WTC11 (cell line): ENCODE data around the gene CDYL. TPM values are rescaled to one million over a fixed set of nuclear protein-coding genes. Genes with fewer than 3 reads are reported as not detected.

Experiments used
- ATAC-seq: fragments of 200-7000 bp; cut with Tn5 transposase; 2 replicates; pipeline ENCODE4 v1.10.0; 2021; ENCODE audit warnings: mild to moderate bottlenecking, moderate library complexity
- CTCF ChIA-PET: fragments of 300-600 bp; sonication (Branson Sonifier 250); formaldehyde crosslinking; loops from one replicate; lab custom pipeline; 2021; ENCODE audit warnings: antibody characterized with exemption; lab: Charles Lee
- POLR2A ChIA-PET: fragments of 350-600 bp; sonication (Branson Sonifier 250); formaldehyde crosslinking; loops from one replicate; lab custom pipeline; 2021; ENCODE audit warnings: antibody characterized with exemption; lab: Charles Lee
- DNase-seq: peaks from one replicate; pipeline ENCODE4 v3.0.0; 2021; ENCODE audit warnings: low spot score
- H3K27ac Mint-ChIP-seq: 2 replicates; pipeline ENCODE4 v1.8.0; 2021; ENCODE audit warnings: mixed read lengths
- H3K27me3 Mint-ChIP-seq: 2 replicates; pipeline ENCODE4 v1.8.0; 2021; ENCODE audit warnings: low read depth, mild to moderate bottlenecking, moderate library complexity, mixed read lengths
- H3K36me3 Mint-ChIP-seq: 2 replicates; pipeline ENCODE4 v1.8.0; 2021; ENCODE audit warnings: mixed read lengths
- H3K4me1 Mint-ChIP-seq: 2 replicates; pipeline ENCODE4 v1.8.0; 2022; ENCODE audit warnings: mixed read lengths
- H3K4me3 Mint-ChIP-seq: 2 replicates; pipeline ENCODE4 v1.8.0; 2021; ENCODE audit warnings: mild to moderate bottlenecking, moderate library complexity, mixed read lengths
- H3K9me3 Mint-ChIP-seq: 2 replicates; pipeline ENCODE4 v1.8.0; 2021; ENCODE audit warnings: mixed read lengths
- ATF6 ChIP-seq: sonication (generic); formaldehyde crosslinking; IDR thresholded peaks from 2 replicates; pipeline ENCODE4 v1.8.1; 2023; ENCODE audit warnings: mild to moderate bottlenecking, missing genetic modification reagents
- ERG ChIP-seq: fragments of 250-450 bp; sonication (Bioruptor Pico); IDR thresholded peaks from 2 replicates; pipeline ENCODE4 v1.8.0; 2021; ENCODE audit warnings: mild to moderate bottlenecking
- ETV6 ChIP-seq: sonication (generic); formaldehyde crosslinking; IDR thresholded peaks from 2 replicates; pipeline ENCODE4 v1.8.1; 2022; ENCODE audit warnings: mild to moderate bottlenecking, missing genetic modification reagents
- FOXK1 ChIP-seq: sonication (generic); formaldehyde crosslinking; IDR thresholded peaks from 2 replicates; pipeline ENCODE4 v1.8.0; 2022; ENCODE audit warnings: mild to moderate bottlenecking, moderate library complexity, missing genetic modification reagents
- KAT7 ChIP-seq: sonication (generic); formaldehyde crosslinking; IDR thresholded peaks from 2 replicates; pipeline ENCODE4 v1.8.1; 2023; ENCODE audit warnings: missing genetic modification reagents, mild to moderate bottlenecking, borderline replicate concordance
- MXD4 ChIP-seq: fragments of 250-450 bp; sonication (Bioruptor Pico); IDR thresholded peaks from 2 replicates; pipeline ENCODE4 v1.8.0; 2021; ENCODE audit warnings: mild to moderate bottlenecking, moderate library complexity, borderline replicate concordance
- NFYB ChIP-seq: sonication (generic); formaldehyde crosslinking; conservative IDR thresholded peaks from 2 replicates; pipeline ENCODE4 v1.8.0; 2022; ENCODE audit warnings: low read depth, missing genetic modification reagents
- NR2C2 ChIP-seq: sonication (generic); formaldehyde crosslinking; IDR thresholded peaks from 2 replicates; pipeline ENCODE4 v1.8.0; 2022; ENCODE audit warnings: mild to moderate bottlenecking, missing genetic modification reagents
- NR3C1 ChIP-seq: sonication (generic); formaldehyde crosslinking; conservative IDR thresholded peaks from 2 replicates; pipeline ENCODE4 v1.8.1; 2023; ENCODE audit warnings: low read depth, mild to moderate bottlenecking, missing genetic modification reagents
- PREB ChIP-seq: sonication (generic); formaldehyde crosslinking; IDR thresholded peaks from 2 replicates; pipeline ENCODE4 v1.8.1; 2022; ENCODE audit warnings: mild to moderate bottlenecking, missing genetic modification reagents, moderate library complexity, borderline replicate concordance
- TCF7 ChIP-seq: sonication (generic); formaldehyde crosslinking; IDR thresholded peaks from 2 replicates; pipeline ENCODE4 v1.8.0; 2022; ENCODE audit warnings: mild to moderate bottlenecking, low read depth, missing genetic modification reagents, moderate library complexity
- USF1 ChIP-seq: sonication (generic); formaldehyde crosslinking; IDR thresholded peaks from 2 replicates; pipeline ENCODE4 v1.8.0; 2022; ENCODE audit warnings: mild to moderate bottlenecking, missing genetic modification reagents
- ZNF281 ChIP-seq: sonication (generic); formaldehyde crosslinking; IDR thresholded peaks from 2 replicates; pipeline ENCODE4 v1.8.0; 2023; ENCODE audit warnings: mild to moderate bottlenecking, missing genetic modification reagents
- ZNF416 ChIP-seq: fragments of 250-450 bp; sonication (Bioruptor Pico); IDR thresholded peaks from 2 replicates; pipeline ENCODE4 v1.9.0; 2021; ENCODE audit warnings: mild to moderate bottlenecking, inconsistent platforms
- total RNA-seq: library from RNA; stranded (reverse); gene quantifications from 3 replicates; pipeline ENCODE4 v1.2.3, GENCODE V29; 2021
- TF ChIP-seq, protein P1 (sequence below): sonication (generic); formaldehyde crosslinking; IDR thresholded peaks from 2 replicates; pipeline ENCODE4 v1.8.0; 2022; ENCODE audit warnings: mild to moderate bottlenecking, missing genetic modification reagents
- TF ChIP-seq, protein P2 (sequence below): sonication (generic); formaldehyde crosslinking; IDR thresholded peaks from 2 replicates; pipeline ENCODE4 v1.8.0; 2022; ENCODE audit warnings: mild to moderate bottlenecking, missing genetic modification reagents

Gene CDYL
- total RNA-seq, 1 experiment from 2014 or later = 92.0 TPM

- H3K4me1 Mint-ChIP-seq = peaks cover 82% of the 10 kb centered on the region
- ChIA-PET POLR2A (no interaction called here), CTCF (interaction anchor here (1.1 kb wide), 1 partner anchor 8 kb away, joined by 3 read pairs; no protein-coding TSS in a partner anchor)
- TF ChIP-seq NR2C2 (CRISPR knock-in tag) = no peak
- TF ChIP-seq FOXK1 = no peak
- TF ChIP-seq NR3C1 (CRISPR knock-in tag) = no peak
- H3K27ac Mint-ChIP-seq = no peak overlapping the region
- H3K9me3 Mint-ChIP-seq = no peaks in the 10 kb centered on the region
- DNase-seq (no peak), ATAC-seq (no peak)
- H3K36me3 Mint-ChIP-seq = no peaks in the 10 kb centered on the region
- no peak overlapping the region for H3K4me3 Mint-ChIP-seq
- H3K27me3 Mint-ChIP-seq = no peaks in the 10 kb centered on the region
These were observed 153.0 kb downstream of the CDYL start for GRCh38 chr6:4929097-4929718.

- H3K27ac Mint-ChIP-seq = no peak overlapping the region; the same call in 1 of the 2 replicates
- TF ChIP-seq, protein P1, sequence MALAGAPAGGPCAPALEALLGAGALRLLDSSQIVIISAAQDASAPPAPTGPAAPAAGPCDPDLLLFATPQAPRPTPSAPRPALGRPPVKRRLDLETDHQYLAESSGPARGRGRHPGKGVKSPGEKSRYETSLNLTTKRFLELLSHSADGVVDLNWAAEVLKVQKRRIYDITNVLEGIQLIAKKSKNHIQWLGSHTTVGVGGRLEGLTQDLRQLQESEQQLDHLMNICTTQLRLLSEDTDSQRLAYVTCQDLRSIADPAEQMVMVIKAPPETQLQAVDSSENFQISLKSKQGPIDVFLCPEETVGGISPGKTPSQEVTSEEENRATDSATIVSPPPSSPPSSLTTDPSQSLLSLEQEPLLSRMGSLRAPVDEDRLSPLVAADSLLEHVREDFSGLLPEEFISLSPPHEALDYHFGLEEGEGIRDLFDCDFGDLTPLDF (CRISPR knock-in tag) = no peak
- TF ChIP-seq ZNF416 (CRISPR knock-in tag) (no peak), ATF6 (CRISPR knock-in tag) (no peak)
- TF ChIP-seq, protein P2, sequence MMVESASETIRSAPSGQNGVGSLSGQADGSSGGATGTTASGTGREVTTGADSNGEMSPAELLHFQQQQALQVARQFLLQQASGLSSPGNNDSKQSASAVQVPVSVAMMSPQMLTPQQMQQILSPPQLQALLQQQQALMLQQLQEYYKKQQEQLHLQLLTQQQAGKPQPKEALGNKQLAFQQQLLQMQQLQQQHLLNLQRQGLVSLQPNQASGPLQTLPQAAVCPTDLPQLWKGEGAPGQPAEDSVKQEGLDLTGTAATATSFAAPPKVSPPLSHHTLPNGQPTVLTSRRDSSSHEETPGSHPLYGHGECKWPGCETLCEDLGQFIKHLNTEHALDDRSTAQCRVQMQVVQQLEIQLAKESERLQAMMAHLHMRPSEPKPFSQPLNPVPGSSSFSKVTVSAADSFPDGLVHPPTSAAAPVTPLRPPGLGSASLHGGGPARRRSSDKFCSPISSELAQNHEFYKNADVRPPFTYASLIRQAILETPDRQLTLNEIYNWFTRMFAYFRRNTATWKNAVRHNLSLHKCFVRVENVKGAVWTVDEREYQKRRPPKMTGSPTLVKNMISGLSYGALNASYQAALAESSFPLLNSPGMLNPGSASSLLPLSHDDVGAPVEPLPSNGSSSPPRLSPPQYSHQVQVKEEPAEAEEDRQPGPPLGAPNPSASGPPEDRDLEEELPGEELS = no peak
- POLR2A ChIA-PET = no interaction called here
These were observed 154.0 kb downstream of the CDYL start for GRCh38 chr6:4930025-4930691.

DNA sequence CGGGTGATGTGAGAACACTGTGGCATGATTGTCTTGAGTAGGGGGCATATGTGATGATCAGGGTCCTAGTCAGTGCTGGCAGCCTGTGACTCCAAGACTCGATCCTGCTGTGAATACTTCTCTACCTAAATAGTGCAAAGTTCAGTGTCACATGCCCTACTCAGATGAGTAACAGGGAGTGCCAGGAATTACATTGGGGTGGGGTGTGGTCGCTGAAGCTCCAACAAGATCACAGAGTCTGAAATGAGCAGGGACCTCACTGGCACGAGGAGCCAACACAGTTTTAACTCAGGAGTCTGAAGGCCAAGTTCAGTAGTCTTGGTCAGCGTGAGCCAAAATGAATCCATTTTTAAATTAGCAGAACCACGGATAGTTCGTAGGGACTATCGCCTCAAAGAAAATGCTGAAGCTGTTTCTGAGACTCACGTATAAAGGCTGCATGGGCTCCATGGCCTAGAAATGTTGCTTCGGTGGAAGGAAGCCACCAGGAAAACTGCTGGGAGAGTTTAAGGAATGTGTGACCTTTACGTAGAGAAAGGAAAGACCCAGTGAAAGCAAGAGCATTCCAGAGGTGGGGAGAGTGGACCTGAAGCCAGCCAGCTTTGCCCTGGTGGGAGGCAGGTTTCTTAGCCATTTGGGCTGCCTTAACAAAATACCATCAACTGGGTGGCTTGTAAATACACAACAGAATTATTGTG is 155.5 kb downstream of the CDYL start:
- ATAC-seq (peak; percentile 78), DNase-seq (no peak)
- Mint-ChIP-seq H3K9me3 (no peaks in the 10 kb centered on the region), H3K4me3 (no peak overlapping the region), H3K27ac (peak overlapping the region; percentile 92), H3K36me3 (peaks cover 4% of the 10 kb centered on the region; the same call in 1 of the 2 replicates), H3K4me1 (peaks cover 75% of the 10 kb centered on the region), H3K27me3 (no peaks in the 10 kb centered on the region)
- ChIA-PET CTCF (no interaction called here), POLR2A (no interaction called here)
- TF ChIP-seq MXD4 (no peak), ETV6 (CRISPR knock-in tag) (no peak), NFYB (no peak), USF1 (no peak), ZNF281 (no peak), KAT7 (CRISPR knock-in tag) (no peak), ERG (CRISPR knock-in tag) (no peak), TCF7 (no peak), PREB (no peak)

More at GRCh38 chr6:4930025-4930691, 154.0 kb downstream of the CDYL start:
- H3K4me1 Mint-ChIP-seq = peaks cover 76% of the 10 kb centered on the region
- H3K36me3 Mint-ChIP-seq = no peaks in the 10 kb centered on the region
- no peak for ATAC-seq
- no peak for DNase-seq
- CTCF ChIA-PET = interaction anchor here (1.1 kb wide), 1 partner anchor 9 kb away, joined by 3 read pairs; no protein-coding TSS in a partner anchor
- no peaks in the 10 kb centered on the region for H3K9me3 Mint-ChIP-seq
- no peaks in the 10 kb centered on the region for H3K27me3 Mint-ChIP-seq
- H3K4me3 Mint-ChIP-seq = no peak overlapping the region
